HL-60 (cell line): ENCODE data around the gene GPHN.

Experiments used
- CTCF ChIP-seq: IDR thresholded peaks from one replicate; pipeline ENCODE4 v1.5.1; 2011; ENCODE audit warnings: low read length, control low read depth, inconsistent platforms; ENCODE audit not compliant: insufficient read depth
- POLR2AphosphoS5 ChIP-seq: IDR thresholded peaks from 2 replicates; pipeline ENCODE4 v1.6.1; 2012; ENCODE audit warnings: low read depth
- REST ChIP-seq: IDR thresholded peaks from 2 replicates; pipeline ENCODE4 v1.6.1; 2012; ENCODE audit warnings: low read depth; ENCODE audit not compliant: insufficient replicate concordance

GRCh38 chr14:66541627-66542026, 33.7 kb downstream of the GPHN start:
- peak; percentile 60 for TF ChIP-seq REST
- TF ChIP-seq CTCF = no peak
- TF ChIP-seq POLR2AphosphoS5 = no peak
